HEK293 (cell line): ENCODE results near the gene C20orf173.

Experiments used
- FEZF1 ChIP-seq: fragments of 450-650 bp; formaldehyde crosslinking; IDR thresholded peaks from 2 replicates; pipeline ENCODE4 v1.5.1; 2016; ENCODE audit warnings: missing biosample characterization, missing genetic modification characterization
- GLI2 ChIP-seq: fragments of 450-650 bp; formaldehyde crosslinking; IDR thresholded peaks from 2 replicates; pipeline ENCODE4; 2017; ENCODE audit warnings: missing biosample characterization, missing genetic modification characterization, low read depth, borderline replicate concordance
- MEIS1 ChIP-seq: sonication (generic); formaldehyde crosslinking; IDR thresholded peaks from 2 replicates; pipeline ENCODE4 v1.8.1; 2022; ENCODE audit warnings: missing genetic modification reagents, mild to moderate bottlenecking, borderline replicate concordance
- PRDM1 ChIP-seq: fragments of 450-650 bp; formaldehyde crosslinking; IDR thresholded peaks from 2 replicates; pipeline ENCODE4; 2016; ENCODE audit warnings: missing biosample characterization, missing genetic modification characterization
- SCRT2 ChIP-seq: fragments of 450-650 bp; formaldehyde crosslinking; IDR thresholded peaks from 2 replicates; pipeline ENCODE4 v1.5.1; 2016; ENCODE audit warnings: missing biosample characterization, missing genetic modification characterization
- SETDB1 ChIP-seq: IDR thresholded peaks from one replicate; pipeline ENCODE4 v1.6.1; 2017; ENCODE audit warnings: mild to moderate bottlenecking, low read length, moderate library complexity, mixed read lengths; ENCODE audit not compliant: insufficient read length
- TRIM28 ChIP-seq: IDR thresholded peaks from 2 replicates; pipeline ENCODE4 v1.6.1; 2011; ENCODE audit warnings: low read length, control low read depth, borderline replicate concordance
- WT1 ChIP-seq: fragments of 450-650 bp; formaldehyde crosslinking; IDR thresholded peaks from 2 replicates; pipeline ENCODE4 v1.5.1; 2016; ENCODE audit warnings: missing biosample characterization, missing genetic modification characterization
- YY2 ChIP-seq: fragments of 450-650 bp; formaldehyde crosslinking; IDR thresholded peaks from 2 replicates; pipeline ENCODE4 v1.5.1; 2016; ENCODE audit warnings: missing biosample characterization, missing genetic modification characterization
- ZBTB21 ChIP-seq: fragments of 450-650 bp; formaldehyde crosslinking; IDR thresholded peaks from 2 replicates; pipeline ENCODE4 v1.5.1; 2017; ENCODE audit warnings: missing biosample characterization, missing genetic modification characterization
- ZBTB6 ChIP-seq: fragments of 450-650 bp; formaldehyde crosslinking; IDR thresholded peaks from 2 replicates; pipeline ENCODE4 v1.5.1; 2017; ENCODE audit warnings: missing biosample characterization, missing genetic modification characterization
- ZFP37 ChIP-seq: fragments of 450-650 bp; formaldehyde crosslinking; IDR thresholded peaks from 2 replicates; pipeline ENCODE4 v1.5.1; 2016; ENCODE audit warnings: missing biosample characterization, missing genetic modification characterization
- ZNF10 ChIP-seq: fragments of 450-650 bp; formaldehyde crosslinking; IDR thresholded peaks from 2 replicates; pipeline ENCODE4 v1.5.1; 2017; ENCODE audit warnings: missing biosample characterization, missing genetic modification characterization
- ZNF114 ChIP-seq: fragments of 450-650 bp; formaldehyde crosslinking; IDR thresholded peaks from 2 replicates; pipeline ENCODE4 v1.5.0; 2017; ENCODE audit warnings: missing biosample characterization, missing genetic modification characterization
- ZNF133 ChIP-seq: fragments of 450-650 bp; formaldehyde crosslinking; IDR thresholded peaks from 2 replicates; pipeline ENCODE4 v1.5.1; 2016; ENCODE audit warnings: missing biosample characterization, missing genetic modification characterization
- ZNF140 ChIP-seq: fragments of 450-650 bp; formaldehyde crosslinking; IDR thresholded peaks from 2 replicates; pipeline ENCODE4 v1.5.1; 2016; ENCODE audit warnings: missing biosample characterization, missing genetic modification characterization
- ZNF146 ChIP-seq: fragments of 450-650 bp; formaldehyde crosslinking; IDR thresholded peaks from 2 replicates; pipeline ENCODE4 v1.5.1; 2016; ENCODE audit warnings: missing biosample characterization, missing genetic modification characterization
- ZNF175 ChIP-seq: fragments of 450-650 bp; formaldehyde crosslinking; IDR thresholded peaks from 2 replicates; pipeline ENCODE4 v1.5.1; 2016; ENCODE audit warnings: missing biosample characterization, missing genetic modification characterization
- ZNF184 ChIP-seq: fragments of 450-650 bp; IDR thresholded peaks from 2 replicates; pipeline ENCODE4 v1.5.1; 2018; ENCODE audit warnings: missing biosample characterization, mild to moderate bottlenecking, missing genetic modification characterization
- ZNF19 ChIP-seq: fragments of 450-650 bp; formaldehyde crosslinking; IDR thresholded peaks from 2 replicates; pipeline ENCODE4; 2016; ENCODE audit warnings: missing biosample characterization, missing genetic modification characterization, low read depth
- ZNF223 ChIP-seq: fragments of 450-650 bp; formaldehyde crosslinking; IDR thresholded peaks from 2 replicates; pipeline ENCODE4 v1.5.1; 2016; ENCODE audit warnings: missing biosample characterization, missing genetic modification characterization
- ZNF274 ChIP-seq, 2 experiments: fragments of 200-500 bp in 1 of 2; fragments of 450-650 bp in 1 of 2; sonication (Bioruptor generic) in 1 of 2; formaldehyde crosslinking in 1 of 2; IDR thresholded peaks; 2 replicates each; pipeline versions ENCODE4 v1.5.1 to v1.6.1; 2014 to 2016; ENCODE audit warnings: borderline replicate concordance in 1 of 2, inconsistent platforms in 1 of 2, low read length in 1 of 2, missing biosample characterization in 1 of 2, missing genetic modification characterization in 1 of 2
- ZNF335 ChIP-seq: fragments of 450-650 bp; formaldehyde crosslinking; conservative IDR thresholded peaks from 2 replicates; pipeline ENCODE4 v1.5.1; 2016; ENCODE audit warnings: missing biosample characterization, missing genetic modification characterization
- ZNF426 ChIP-seq: fragments of 450-650 bp; formaldehyde crosslinking; IDR thresholded peaks from 2 replicates; pipeline ENCODE4 v1.5.1; 2017; ENCODE audit warnings: missing biosample characterization, missing genetic modification characterization, mild to moderate bottlenecking, inconsistent platforms, moderate library complexity
- ZNF510 ChIP-seq: fragments of 450-650 bp; formaldehyde crosslinking; IDR thresholded peaks from 2 replicates; pipeline ENCODE4 v1.5.1; 2018; ENCODE audit warnings: mild to moderate bottlenecking, missing genetic modification characterization, missing biosample characterization; ENCODE audit not compliant: insufficient replicate concordance
- ZNF521 ChIP-seq: fragments of 450-650 bp; formaldehyde crosslinking; IDR thresholded peaks from 2 replicates; pipeline ENCODE4 v1.5.1; 2017; ENCODE audit warnings: missing biosample characterization, mild to moderate bottlenecking, missing genetic modification characterization
- ZNF596 ChIP-seq: fragments of 450-650 bp; IDR thresholded peaks from 2 replicates; pipeline ENCODE4 v1.5.0; 2018; ENCODE audit warnings: missing biosample characterization, mild to moderate bottlenecking, missing genetic modification characterization, moderate library complexity
- ZNF600 ChIP-seq: fragments of 450-650 bp; formaldehyde crosslinking; IDR thresholded peaks from 2 replicates; pipeline ENCODE4 v1.5.1; 2016; ENCODE audit warnings: missing biosample characterization, missing genetic modification characterization
- ZNF621 ChIP-seq: fragments of 450-650 bp; formaldehyde crosslinking; IDR thresholded peaks from 2 replicates; pipeline ENCODE4 v1.5.1; 2017; ENCODE audit warnings: missing biosample characterization, missing genetic modification characterization
- ZNF639 ChIP-seq: fragments of 450-650 bp; formaldehyde crosslinking; IDR thresholded peaks from 2 replicates; pipeline ENCODE4 v1.5.1; 2016; ENCODE audit warnings: missing biosample characterization, missing genetic modification characterization
- ZNF670 ChIP-seq: fragments of 450-650 bp; formaldehyde crosslinking; IDR thresholded peaks from 2 replicates; pipeline ENCODE4 v1.5.1; 2016; ENCODE audit warnings: missing biosample characterization, missing genetic modification characterization, low read depth
- ZNF677 ChIP-seq: fragments of 450-650 bp; IDR thresholded peaks from 2 replicates; pipeline ENCODE4 v1.5.0; 2018; ENCODE audit warnings: missing biosample characterization, mild to moderate bottlenecking, missing genetic modification characterization, moderate library complexity
- ZNF777 ChIP-seq: fragments of 450-650 bp; formaldehyde crosslinking; IDR thresholded peaks from 2 replicates; pipeline ENCODE4 v1.5.1; 2017; ENCODE audit warnings: missing biosample characterization, missing genetic modification characterization, borderline replicate concordance
- ZNF843 ChIP-seq: fragments of 450-650 bp; formaldehyde crosslinking; IDR thresholded peaks from 2 replicates; pipeline ENCODE4 v1.5.1; 2016; ENCODE audit warnings: missing biosample characterization, missing genetic modification characterization
- ZSCAN30 ChIP-seq: fragments of 450-650 bp; IDR thresholded peaks from 2 replicates; pipeline ENCODE4 v1.5.1; 2018; ENCODE audit warnings: missing biosample characterization, mild to moderate bottlenecking, missing genetic modification characterization, moderate library complexity
- TF ChIP-seq, protein P1 (sequence below): fragments of 450-650 bp; formaldehyde crosslinking; IDR thresholded peaks from 2 replicates; pipeline ENCODE4 v1.5.1; 2016; ENCODE audit warnings: missing biosample characterization, missing genetic modification characterization
- TF ChIP-seq, protein P2 (sequence below): fragments of 450-650 bp; formaldehyde crosslinking; IDR thresholded peaks from 2 replicates; pipeline ENCODE4 v1.5.1; 2016; ENCODE audit warnings: missing biosample characterization, missing genetic modification characterization

C20orf173 gene

DNA sequence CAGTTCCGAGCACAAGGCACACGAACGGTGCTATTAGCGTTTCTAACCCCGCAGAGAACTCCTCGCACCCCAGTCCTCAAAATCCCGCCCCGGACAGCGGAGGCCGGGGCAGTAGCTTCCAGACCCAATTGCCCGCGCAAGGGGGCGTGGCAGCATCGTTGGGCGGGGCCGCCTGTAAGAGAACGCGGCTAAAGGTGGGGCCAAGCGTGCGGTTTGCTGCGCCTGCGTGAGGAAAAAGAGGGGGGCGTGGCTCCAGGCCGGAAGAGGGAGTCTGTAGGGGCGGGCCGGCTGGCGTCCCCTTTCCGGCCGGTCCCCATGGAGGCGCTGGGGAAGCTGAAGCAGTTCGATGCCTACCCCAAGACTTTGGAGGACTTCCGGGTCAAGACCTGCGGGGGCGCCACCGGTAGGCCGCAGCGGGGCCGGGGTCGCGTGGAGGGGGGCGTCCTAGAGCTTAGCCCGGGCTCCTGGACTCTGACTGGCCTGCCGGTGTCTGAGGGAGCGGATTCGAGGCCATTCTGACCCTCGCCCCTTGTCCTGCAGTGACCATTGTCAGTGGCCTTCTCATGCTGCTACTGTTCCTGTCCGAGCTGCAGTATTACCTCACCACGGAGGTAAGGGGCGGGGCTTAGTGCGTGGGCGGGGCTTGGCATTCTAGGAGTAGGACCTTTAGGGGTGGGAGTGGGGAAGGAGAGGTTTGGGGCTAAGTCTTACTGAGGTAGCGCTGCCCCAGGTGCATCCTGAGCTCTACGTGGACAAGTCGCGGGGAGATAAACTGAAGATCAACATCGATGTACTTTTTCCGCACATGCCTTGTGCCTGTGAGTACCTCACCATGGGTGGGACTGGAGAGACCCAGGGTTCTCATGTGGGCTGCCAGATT, 12.6 kb upstream of the C20orf173 start, which contains the start of gene ERGIC3 (continued):
- TF ChIP-seq ZNF510 (tag by site-specific recombination) (no peak), SETDB1 (no peak), ZNF140 (no peak), ZFP37 (no peak), ZNF19 (tag by site-specific recombination) (no peak), ZNF596 (tag by site-specific recombination) (no peak), MEIS1 (CRISPR knock-in tag) (no peak), ZBTB21 (tag by site-specific recombination) (no peak), TRIM28 (no peak), ZNF133 (tag by site-specific recombination) (no peak), ZNF223 (tag by site-specific recombination) (no peak), ZNF670 (tag by site-specific recombination) (no peak), ZNF274 (IDR thresholded peaks at IDR 0.05; ENCODE audit: low read length) (no peak), ZNF274 (tag by site-specific recombination; IDR thresholded peaks at IDR 0.05; ENCODE audit: borderline replicate concordance) (no peak), PRDM1 (no peak), ZNF146 (tag by site-specific recombination) (no peak), ZNF10 (tag by site-specific recombination) (no peak), WT1 (tag by site-specific recombination) (0 out of 2 replicates have a peak, but pooled peaks have one; percentile 41), ZNF184 (tag by site-specific recombination) (no peak), FEZF1 (no peak), ZNF639 (tag by site-specific recombination) (0 out of 2 replicates have a peak, but pooled peaks have one; percentile 21), ZNF843 (tag by site-specific recombination) (no peak), YY2 (tag by site-specific recombination) (no peak), ZNF621 (no peak), ZNF521 (tag by site-specific recombination) (no peak), ZSCAN30 (tag by site-specific recombination) (peak; percentile 45; the same call in 1 of the 2 replicates), ZNF114 (tag by site-specific recombination) (no peak), SCRT2 (no peak), GLI2 (tag by site-specific recombination) (no peak), ZNF777 (tag by site-specific recombination) (no peak), ZNF677 (no peak), ZNF175 (tag by site-specific recombination) (no peak), ZNF335 (tag by site-specific recombination) (peak; percentile 79), ZNF600 (tag by site-specific recombination) (no peak), ZBTB6 (tag by site-specific recombination) (no peak), ZNF426 (tag by site-specific recombination) (no peak)
- TF ChIP-seq, protein P1, sequence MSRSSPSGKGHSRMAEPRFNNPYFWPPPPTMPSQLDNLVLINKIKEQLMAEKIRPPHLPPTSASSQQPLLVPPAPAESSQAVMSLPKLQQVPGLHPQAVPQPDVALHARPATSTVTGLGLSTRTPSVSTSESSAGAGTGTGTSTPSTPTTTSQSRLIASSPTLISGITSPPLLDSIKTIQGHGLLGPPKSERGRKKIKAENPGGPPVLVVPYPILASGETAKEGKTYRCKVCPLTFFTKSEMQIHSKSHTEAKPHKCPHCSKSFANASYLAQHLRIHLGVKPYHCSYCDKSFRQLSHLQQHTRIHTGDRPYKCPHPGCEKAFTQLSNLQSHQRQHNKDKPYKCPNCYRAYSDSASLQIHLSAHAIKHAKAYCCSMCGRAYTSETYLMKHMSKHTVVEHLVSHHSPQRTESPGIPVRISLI (tag by site-specific recombination): no peak
- TF ChIP-seq, protein P2, sequence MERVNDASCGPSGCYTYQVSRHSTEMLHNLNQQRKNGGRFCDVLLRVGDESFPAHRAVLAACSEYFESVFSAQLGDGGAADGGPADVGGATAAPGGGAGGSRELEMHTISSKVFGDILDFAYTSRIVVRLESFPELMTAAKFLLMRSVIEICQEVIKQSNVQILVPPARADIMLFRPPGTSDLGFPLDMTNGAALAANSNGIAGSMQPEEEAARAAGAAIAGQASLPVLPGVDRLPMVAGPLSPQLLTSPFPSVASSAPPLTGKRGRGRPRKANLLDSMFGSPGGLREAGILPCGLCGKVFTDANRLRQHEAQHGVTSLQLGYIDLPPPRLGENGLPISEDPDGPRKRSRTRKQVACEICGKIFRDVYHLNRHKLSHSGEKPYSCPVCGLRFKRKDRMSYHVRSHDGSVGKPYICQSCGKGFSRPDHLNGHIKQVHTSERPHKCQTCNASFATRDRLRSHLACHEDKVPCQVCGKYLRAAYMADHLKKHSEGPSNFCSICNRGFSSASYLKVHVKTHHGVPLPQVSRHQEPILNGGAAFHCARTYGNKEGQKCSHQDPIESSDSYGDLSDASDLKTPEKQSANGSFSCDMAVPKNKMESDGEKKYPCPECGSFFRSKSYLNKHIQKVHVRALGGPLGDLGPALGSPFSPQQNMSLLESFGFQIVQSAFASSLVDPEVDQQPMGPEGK: no peak
